Breast epithelium (tissue), 3 donors: ENCODE results near the gene TEF.

ENCODE experiments used
- CTCF ChIP-seq, 3 donors: fragments of 450-650 bp; IDR thresholded peaks; one replicate each; pipeline ENCODE4 v1.5.1; 2016 to 2017; ENCODE audit warnings: antibody characterized with exemption in 3 of 3, mild to moderate bottlenecking in 3 of 3, moderate library complexity in 3 of 3
- POLR2A ChIP-seq: fragments of 450-650 bp; IDR thresholded peaks from one replicate; pipeline ENCODE4 v1.6.1; 2016; ENCODE audit warnings: antibody characterized with exemption, mild to moderate bottlenecking, moderate library complexity

- TF ChIP-seq CTCF (IDR thresholded peaks at IDR 0.05) (no peak), POLR2A (no peak)
Measured at GRCh38 chr22:41362615-41363014, 19.1 kb upstream of the TEF start.
